ENCODE measurements around the gene TRIO. TPM values are rescaled to one million over a fixed set of nuclear protein-coding genes. Genes with fewer than 3 reads are reported as not detected.

TRIO gene
- total RNA-seq, 1 experiment from 2014 or later, result 211 TPM

- H3K9ac ChIP-seq (ENCODE audit: low read length), result no peak overlapping the region
- H3K4me3 ChIP-seq (ENCODE audit: low read length), result no peak overlapping the region
- no peak for TF ChIP-seq EZH2phosphoT487 (IDR thresholded peaks at IDR 0.05; ENCODE audit: borderline replicate concordance, low read length)
- TF ChIP-seq EZH2 (IDR thresholded peaks at IDR 0.05; ENCODE audit: low read length, unreplicated experiment), result no peak
- TF ChIP-seq CTCF (conservative IDR thresholded peaks at IDR 0.05; ENCODE audit: low read depth, low read length), result no peak
- no peak overlapping the region for H2AFZ ChIP-seq (ENCODE audit: low read length)
- H3F3A ChIP-seq (ENCODE audit: low read length, unreplicated experiment), result no peaks in the 10 kb centered on the region
- CTCF ChIA-PET, result interaction anchor here (0.7 to 1.0 kb wide), 2 partner anchors 15 to 282 kb away, joined by 3 to 7 read pairs; no protein-coding TSS in a partner anchor
- H3K9me3 ChIP-seq (ENCODE audit: low read length), result no peaks in the 10 kb centered on the region
- H3K27ac ChIP-seq (ENCODE audit: low read length), result no peak overlapping the region; the same call in 1 of the 2 replicates
- H4K20me1 ChIP-seq (ENCODE audit: low read length), result 0 out of 2 replicates have a peak, but pooled peaks cover 4% of the 10 kb centered on the region
- BruUV-seq (replicated peaks), result no TSS peak
- H3K4me2 ChIP-seq (ENCODE audit: low read length), result no peak overlapping the region
- DNase-seq, result no peak
- intact Hi-C loops (cut with micrococcal nuclease), result no loop called here
- H3K9me2 ChIP-seq (replicated peaks; ENCODE audit: low read length), result no peaks in the 10 kb centered on the region
- POLR2A ChIA-PET (ENCODE audit: unreplicated experiment), result no interaction called here
- no peak for ATAC-seq
- peaks cover 20% of the 10 kb centered on the region for H3K4me1 ChIP-seq (ENCODE audit: insufficient read depth, low read length)
- H3K36me3 ChIP-seq (ENCODE audit: low read depth, low read length), result peaks cover 88% of the 10 kb centered on the region
- no peaks in the 10 kb centered on the region for H3K27me3 ChIP-seq (ENCODE audit: low read length)
- H3K79me2 ChIP-seq (ENCODE audit: low read length), result 0 out of 2 replicates have a peak, but pooled peaks cover 7% of the 10 kb centered on the region
Observed at GRCh38 chr5:14366763-14367162, 223.6 kb downstream of the TRIO start.

GRCh38 chr5:14367364-14367763 is 224.2 kb downstream of the TRIO start:
- BruUV-seq (replicated peaks), result no TSS peak
- Histone ChIP-seq H3K4me3 (ENCODE audit: low read length) (no peak overlapping the region), H3K27ac (ENCODE audit: low read length) (no peak overlapping the region), H3K9me3 (ENCODE audit: low read length) (no peaks in the 10 kb centered on the region), H2AFZ (ENCODE audit: low read length) (no peak overlapping the region), H3K9ac (ENCODE audit: low read length) (no peak overlapping the region), H3K27me3 (ENCODE audit: low read length) (no peaks in the 10 kb centered on the region), H3K4me1 (ENCODE audit: insufficient read depth, low read length) (peaks cover 20% of the 10 kb centered on the region), H3F3A (ENCODE audit: low read length, unreplicated experiment) (no peaks in the 10 kb centered on the region), H3K4me2 (ENCODE audit: low read length) (no peak overlapping the region), H3K9me2 (replicated peaks; ENCODE audit: low read length) (no peaks in the 10 kb centered on the region), H4K20me1 (ENCODE audit: low read length) (0 out of 2 replicates have a peak, but pooled peaks cover 4% of the 10 kb centered on the region), H3K36me3 (ENCODE audit: low read depth, low read length) (peaks cover 86% of the 10 kb centered on the region), H3K79me2 (ENCODE audit: low read length) (0 out of 2 replicates have a peak, but pooled peaks cover 7% of the 10 kb centered on the region)
- POLR2A ChIA-PET (ENCODE audit: unreplicated experiment), result no interaction called here
- intact Hi-C loops (cut with micrococcal nuclease), result no loop called here
- ATAC-seq, result no peak
- CTCF ChIA-PET, result no interaction called here
- no peak for DNase-seq
- TF ChIP-seq EZH2 (IDR thresholded peaks at IDR 0.05; ENCODE audit: low read length, unreplicated experiment) (no peak), EZH2phosphoT487 (IDR thresholded peaks at IDR 0.05; ENCODE audit: borderline replicate concordance, low read length) (no peak), CTCF (conservative IDR thresholded peaks at IDR 0.05; ENCODE audit: low read depth, low read length) (no peak)

GRCh38 chr5:14369780-14370179 is 226.6 kb downstream of the TRIO start:
- intact Hi-C loops (cut with micrococcal nuclease), result no loop called here
- peaks cover 85% of the 10 kb centered on the region for H3K36me3 ChIP-seq (ENCODE audit: low read depth, low read length)
- H4K20me1 ChIP-seq (ENCODE audit: low read length), result no peaks in the 10 kb centered on the region
- ATAC-seq (no peak), DNase-seq (no peak)
- no peak overlapping the region for H3K9ac ChIP-seq (ENCODE audit: low read length)
- H3K79me2 ChIP-seq (ENCODE audit: low read length), result 0 out of 2 replicates have a peak, but pooled peaks cover 2% of the 10 kb centered on the region
- H3K27ac ChIP-seq (ENCODE audit: low read length), result no peak overlapping the region
- no TSS peak for BruUV-seq (replicated peaks)
- no peaks in the 10 kb centered on the region for H3K9me3 ChIP-seq (ENCODE audit: low read length)
- H2AFZ ChIP-seq (ENCODE audit: low read length), result no peak overlapping the region
- peaks cover 18% of the 10 kb centered on the region for H3K4me1 ChIP-seq (ENCODE audit: insufficient read depth, low read length)
- H3K9me2 ChIP-seq (replicated peaks; ENCODE audit: low read length), result no peaks in the 10 kb centered on the region
- TF ChIP-seq EZH2 (IDR thresholded peaks at IDR 0.05; ENCODE audit: low read length, unreplicated experiment), result no peak
- no peak for TF ChIP-seq EZH2phosphoT487 (IDR thresholded peaks at IDR 0.05; ENCODE audit: borderline replicate concordance, low read length)
- no peak for TF ChIP-seq CTCF (conservative IDR thresholded peaks at IDR 0.05; ENCODE audit: low read depth, low read length)
- no peak overlapping the region for H3K4me2 ChIP-seq (ENCODE audit: low read length)
- H3K4me3 ChIP-seq (ENCODE audit: low read length), result no peak overlapping the region
- H3F3A ChIP-seq (ENCODE audit: low read length, unreplicated experiment), result no peaks in the 10 kb centered on the region
- no peaks in the 10 kb centered on the region for H3K27me3 ChIP-seq (ENCODE audit: low read length)
- POLR2A ChIA-PET (ENCODE audit: unreplicated experiment), result no interaction called here
- CTCF ChIA-PET, result no interaction called here
